Measurements from ENCODE around the gene AFAP1L1.

AFAP1L1 gene

GRCh38 chr5:149300441-149300840 is 28.8 kb downstream of the AFAP1L1 start:
- no peaks in the 10 kb centered on the region for H3K36me3 Mint-ChIP-seq (ENCODE audit: low read depth)
- DNase-seq: no peak
- H3K9me3 Mint-ChIP-seq: no peaks in the 10 kb centered on the region
- H3K27me3 Mint-ChIP-seq (ENCODE audit: low read depth, poor library complexity): no peaks in the 10 kb centered on the region
- peaks cover 41% of the 10 kb centered on the region for H3K4me1 Mint-ChIP-seq
- H3K27ac Mint-ChIP-seq: no peak overlapping the region
- no peak for TF ChIP-seq CTCF (IDR thresholded peaks at IDR 0.05)
- no peak overlapping the region for H3K4me3 Mint-ChIP-seq

- H3K4me1 Mint-ChIP-seq: peaks cover 43% of the 10 kb centered on the region
- no peaks in the 10 kb centered on the region for H3K36me3 Mint-ChIP-seq (ENCODE audit: low read depth)
- H3K4me3 Mint-ChIP-seq: no peak overlapping the region
- no peak for DNase-seq
- H3K27ac Mint-ChIP-seq: no peak overlapping the region
- no peak for TF ChIP-seq CTCF (IDR thresholded peaks at IDR 0.05)
- no peaks in the 10 kb centered on the region for H3K9me3 Mint-ChIP-seq
- H3K27me3 Mint-ChIP-seq (ENCODE audit: low read depth, poor library complexity): no peaks in the 10 kb centered on the region
Measured at GRCh38 chr5:149301049-149301743, 29.5 kb downstream of the AFAP1L1 start.

DNA sequence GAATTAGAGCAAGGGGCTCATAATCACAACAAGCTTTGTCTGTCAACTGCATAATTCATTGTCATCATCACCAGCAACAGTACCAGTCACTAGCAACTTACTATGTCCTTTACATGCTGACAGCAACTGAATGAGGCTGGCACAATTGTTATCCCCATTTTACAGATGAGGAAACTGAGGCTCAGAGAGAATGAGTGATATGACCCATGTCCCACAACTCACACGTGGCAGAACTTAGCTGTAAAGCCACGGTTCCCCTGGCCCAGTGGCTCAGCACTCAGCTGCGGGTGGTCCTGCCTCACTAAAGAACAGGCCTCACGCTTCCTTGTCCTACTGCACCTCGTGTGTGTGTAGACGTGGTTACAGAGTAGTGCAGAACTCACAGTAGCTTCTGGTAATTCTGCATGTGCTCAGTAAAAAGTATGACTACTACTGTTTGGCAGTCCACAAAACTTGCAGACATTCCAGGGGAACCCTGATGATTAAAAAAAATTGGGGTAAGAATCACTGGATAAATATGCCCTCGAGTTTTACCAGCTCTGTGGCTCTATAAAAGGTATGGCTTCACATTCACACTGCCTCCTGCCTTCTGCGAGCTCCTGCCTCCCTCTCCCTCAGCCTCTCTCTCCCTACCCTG is 30.2 kb downstream of the AFAP1L1 start:
- no peaks in the 10 kb centered on the region for H3K27me3 Mint-ChIP-seq (ENCODE audit: low read depth, poor library complexity)
- no peaks in the 10 kb centered on the region for H3K36me3 Mint-ChIP-seq (ENCODE audit: low read depth)
- TF ChIP-seq CTCF (IDR thresholded peaks at IDR 0.05): no peak
- no peak overlapping the region for H3K27ac Mint-ChIP-seq
- no peak for DNase-seq
- H3K4me3 Mint-ChIP-seq: no peak overlapping the region
- no peaks in the 10 kb centered on the region for H3K9me3 Mint-ChIP-seq
- H3K4me1 Mint-ChIP-seq: peaks cover 37% of the 10 kb centered on the region

GRCh38 chr5:149302641-149303040 is 31.0 kb downstream of the AFAP1L1 start:
- H3K27ac Mint-ChIP-seq: no peak overlapping the region
- H3K9me3 Mint-ChIP-seq: no peaks in the 10 kb centered on the region
- H3K36me3 Mint-ChIP-seq (ENCODE audit: low read depth): no peaks in the 10 kb centered on the region
- H3K27me3 Mint-ChIP-seq (ENCODE audit: low read depth, poor library complexity): no peaks in the 10 kb centered on the region
- no peak overlapping the region for H3K4me3 Mint-ChIP-seq
- DNase-seq: no peak
- TF ChIP-seq CTCF (IDR thresholded peaks at IDR 0.05): no peak
- H3K4me1 Mint-ChIP-seq: peaks cover 30% of the 10 kb centered on the region

GRCh38 chr5:149303210-149303609 is 31.6 kb downstream of the AFAP1L1 start:
- DNase-seq: no peak
- TF ChIP-seq CTCF (IDR thresholded peaks at IDR 0.05): no peak
- Mint-ChIP-seq H3K4me1 (peaks cover 24% of the 10 kb centered on the region), H3K27me3 (ENCODE audit: low read depth, poor library complexity) (no peaks in the 10 kb centered on the region), H3K9me3 (no peaks in the 10 kb centered on the region), H3K27ac (no peak overlapping the region), H3K4me3 (no peak overlapping the region), H3K36me3 (ENCODE audit: low read depth) (no peaks in the 10 kb centered on the region)

Measured in nephron progenitor cell (in vitro differentiated cells).